ENCODE measurements around the gene ATXN1.

DNA sequence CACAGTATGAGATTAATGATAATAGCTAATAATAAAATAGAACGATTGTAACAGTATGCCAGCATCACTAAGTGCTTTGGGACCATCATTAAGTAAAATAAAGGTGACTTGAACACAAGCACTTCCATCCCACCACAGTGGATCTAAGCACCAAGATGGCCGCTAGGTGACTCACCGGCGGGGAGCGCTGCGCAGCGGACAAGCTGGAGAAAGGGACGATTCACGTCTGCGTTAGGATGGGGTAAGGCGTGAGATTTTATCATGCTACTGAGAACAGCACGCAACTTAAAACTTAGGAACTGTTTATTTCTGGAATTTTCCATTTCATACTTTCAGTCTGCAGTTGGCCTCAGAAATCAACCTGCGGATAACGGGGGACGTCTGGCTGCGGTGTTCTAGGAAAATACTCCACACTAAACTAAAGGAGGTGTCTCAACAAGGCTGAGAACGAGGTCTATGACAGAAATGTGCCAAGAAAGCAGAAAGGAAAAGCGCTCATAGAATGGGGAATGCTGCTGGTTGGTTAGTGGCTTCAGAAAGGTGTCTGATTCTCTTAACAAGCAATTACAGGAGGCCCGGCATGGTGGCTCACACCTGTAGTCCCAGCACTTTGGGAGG, 408.3 kb downstream of the ATXN1 start:
- no peak for TF ChIP-seq POLR2A (IDR thresholded peaks at IDR 0.05; ENCODE audit: low read length)
- no peak for TF ChIP-seq E2F6 (IDR thresholded peaks at IDR 0.05; ENCODE audit: borderline replicate concordance, low read depth)
